Naive thymus-derived CD8-positive, alpha-beta T cell (primary cell): ENCODE data around the gene DIPK1A. TPM values are rescaled to one million over a fixed set of nuclear protein-coding genes. Genes with fewer than 3 reads are reported as not detected.

Experiments used
- ATAC-seq, 2 donors: fragments of 150-1000 bp; cut with Tn5 transposase in 1 of 2; sonication (Bioruptor Pico), chemical (Tn5 transposase) in 1 of 2; 1 replicate in 1 of 2; 2 replicates in 1 of 2; pipeline ENCODE4 v1.10.0; 2021; ENCODE audit warnings: mild to moderate bottlenecking in 2 of 2, moderate library complexity in 2 of 2
- POLR2A ChIA-PET: fragments of 350-600 bp; sonication (Branson Sonifier 250); formaldehyde crosslinking; loops from one replicate; lab custom pipeline; 2021; ENCODE audit warnings: antibody characterized with exemption; lab: Charles Lee
- DNase-seq, 10 donors: peaks; one replicate each; pipeline versions ENCODE4 v3.0.0 to v3.0.0-alpha.2; 2020 to 2022
- H3K27ac Mint-ChIP-seq, 10 donors: one replicate each; pipeline ENCODE4 v1.8.0; 2020 to 2022; ENCODE audit warnings: mild to moderate bottlenecking in 10 of 10, mixed read lengths in 10 of 10, moderate library complexity in 4 of 10, inconsistent platforms in 1 of 10
- H3K27me3 Mint-ChIP-seq, 5 donors: one replicate each; pipeline ENCODE4 v1.8.0; 2021 to 2022; ENCODE audit warnings: mixed read lengths in 5 of 5
- H3K36me3 Mint-ChIP-seq, 3 donors: one replicate each; pipeline ENCODE4 v1.8.0; 2020 to 2022; ENCODE audit warnings: mixed read lengths in 3 of 3, mild to moderate bottlenecking in 2 of 3, inconsistent platforms in 1 of 3
- H3K4me1 Mint-ChIP-seq, 4 donors: one replicate each; pipeline ENCODE4 v1.8.0; 2021 to 2022; ENCODE audit warnings: mixed read lengths in 4 of 4
- H3K4me3 Mint-ChIP-seq, 10 donors: one replicate each; pipeline ENCODE4 v1.8.0; 2020 to 2022; ENCODE audit warnings: mild to moderate bottlenecking in 10 of 10, mixed read lengths in 10 of 10, moderate library complexity in 6 of 10, inconsistent platforms in 1 of 10
- H3K9me3 Mint-ChIP-seq, 9 donors: one replicate each; pipeline ENCODE4 v1.8.0; 2020 to 2022; ENCODE audit warnings: mixed read lengths in 9 of 9, mild to moderate bottlenecking in 3 of 9, inconsistent platforms in 1 of 9, moderate library complexity in 1 of 9
- polyA plus RNA-seq, 3 donors: library from polyadenylated mRNA; unstranded; fragments of 300-500 nt; fragmentation: Illumina TruSeq; gene quantifications; one replicate each; pipeline ENCODE4 v1.2.3, GENCODE V29; 2021
- total RNA-seq, 8 experiments: library from RNA in 2 of 8; stranded (reverse) in 2 of 8; gene quantifications; one replicate each; pipeline ENCODE4 v1.2.3 and lab custom pipeline; 2021 to 2026

The DIPK1A gene
- total and polyA plus RNA-seq, 5 experiments from 2014 or later = 11.5 to 14.8 (median 14.1) TPM

GRCh38 chr1:92820024-92820423, 141.2 kb downstream of the DIPK1A start:
- Mint-ChIP-seq H3K36me3 (no peaks in the 10 kb centered on the region), H3K27me3 (peaks cover 3 to 20% (median 7%) of the 10 kb centered on the region in 5 donors), H3K9me3 (no peaks in the 10 kb centered on the region), H3K27ac (no peak overlapping the region), H3K4me3 (no peak overlapping the region), H3K4me1 (no peaks in the 10 kb centered on the region)
- DNase-seq (no peak), ATAC-seq (no peak)
- POLR2A ChIA-PET = no interaction called here

- H3K9me3 Mint-ChIP-seq = no peaks in the 10 kb centered on the region
- POLR2A ChIA-PET = interaction anchor here (0.8 kb wide), 1 partner anchor 14 kb away, joined by 3 read pairs; the partner anchor contains the start of gene RPL5
Measured at GRCh38 chr1:92817986-92818764, 143.1 kb downstream of the DIPK1A start.

GRCh38 chr1:92817137-92817697, 144.0 kb downstream of the DIPK1A start:
- H3K4me1 Mint-ChIP-seq = no peaks in the 10 kb centered on the region
- no peaks in the 10 kb centered on the region for H3K36me3 Mint-ChIP-seq
- POLR2A ChIA-PET = no interaction called here
- no peak overlapping the region for H3K27ac Mint-ChIP-seq
- H3K27me3 Mint-ChIP-seq = peaks cover 5 to 20% (median 11%) of the 10 kb centered on the region in 5 donors
- DNase-seq (no peak), ATAC-seq (no peak)
- no peak overlapping the region for H3K4me3 Mint-ChIP-seq
- H3K9me3 Mint-ChIP-seq = no peaks in the 10 kb centered on the region

More at GRCh38 chr1:92817986-92818764, 143.1 kb downstream of the DIPK1A start:
- Mint-ChIP-seq H3K4me3 (no peak overlapping the region), H3K27me3 (peaks cover 5 to 20% (median 8%) of the 10 kb centered on the region in 5 donors), H3K27ac (no peak overlapping the region), H3K4me1 (no peaks in the 10 kb centered on the region), H3K36me3 (no peaks in the 10 kb centered on the region)
- DNase-seq (peak in 4 of 10 donors; percentile 7 to 41 (median 24)), ATAC-seq (peak in 1 of 2 donors; percentile 48)

- no peak overlapping the region for H3K27ac Mint-ChIP-seq
- H3K4me1 Mint-ChIP-seq = no peaks in the 10 kb centered on the region
- POLR2A ChIA-PET = no interaction called here
- ATAC-seq (no peak), DNase-seq (no peak)
- peaks cover 0 to under 1% (median 0%) of the 10 kb centered on the region in 3 donors for H3K36me3 Mint-ChIP-seq
- H3K4me3 Mint-ChIP-seq = no peak overlapping the region
- no peaks in the 10 kb centered on the region for H3K9me3 Mint-ChIP-seq
- H3K27me3 Mint-ChIP-seq = peaks cover 5 to 25% (median 11%) of the 10 kb centered on the region in 5 donors
Measured at GRCh38 chr1:92816732-92817131, 144.5 kb downstream of the DIPK1A start.

- peaks cover 0 to 5% (median 0%) of the 10 kb centered on the region in 9 donors for H3K9me3 Mint-ChIP-seq
- no peak for ATAC-seq
- no peak overlapping the region for H3K27ac Mint-ChIP-seq
- H3K36me3 Mint-ChIP-seq = peaks cover 0 to 2% (median 0%) of the 10 kb centered on the region in 3 donors
- DNase-seq = no peak
- POLR2A ChIA-PET = interaction anchor here (0.6 kb wide), 1 partner anchor 1053 kb away, joined by 5 read pairs; no protein-coding TSS in a partner anchor
- H3K27me3 Mint-ChIP-seq = peaks cover 4 to 18% (median 8%) of the 10 kb centered on the region in 5 donors
- H3K4me3 Mint-ChIP-seq = no peak overlapping the region
- peaks cover 0 to 11% (median 4%) of the 10 kb centered on the region in 4 donors for H3K4me1 Mint-ChIP-seq
Measured at GRCh38 chr1:92808381-92808780, 152.9 kb downstream of the DIPK1A start.

- H3K27ac Mint-ChIP-seq = no peak overlapping the region
- ATAC-seq (no peak), DNase-seq (no peak)
- H3K4me3 Mint-ChIP-seq = no peak overlapping the region
- peaks cover 0 to 2% (median 0%) of the 10 kb centered on the region in 9 donors for H3K9me3 Mint-ChIP-seq
- POLR2A ChIA-PET = no interaction called here
- H3K36me3 Mint-ChIP-seq = no peaks in the 10 kb centered on the region
- H3K27me3 Mint-ChIP-seq = peaks cover 0 to 6% (median 3%) of the 10 kb centered on the region in 5 donors
- H3K4me1 Mint-ChIP-seq = peaks cover 0 to 11% (median 4%) of the 10 kb centered on the region in 4 donors
Measured at GRCh38 chr1:92805216-92805615, 156.0 kb downstream of the DIPK1A start.

- H3K4me3 Mint-ChIP-seq = peak overlapping the region in 1 of 10 donors; percentile 2
- peaks cover 0 to 6% (median 3%) of the 10 kb centered on the region in 5 donors for H3K27me3 Mint-ChIP-seq
- peak overlapping the region in 1 of 10 donors; percentile 59 for H3K27ac Mint-ChIP-seq
- POLR2A ChIA-PET = no interaction called here
- H3K36me3 Mint-ChIP-seq = no peaks in the 10 kb centered on the region
- DNase-seq (peak in 1 of 10 donors; percentile 12), ATAC-seq (peak; percentile 57 to 65)
- H3K4me1 Mint-ChIP-seq = peaks cover 0 to 11% (median 4%) of the 10 kb centered on the region in 4 donors
- peaks cover 0 to 2% (median 0%) of the 10 kb centered on the region in 9 donors for H3K9me3 Mint-ChIP-seq
Measured at GRCh38 chr1:92804721-92805201, 156.5 kb downstream of the DIPK1A start.

- Mint-ChIP-seq H3K9me3 (peaks cover 0 to 2% (median 0%) of the 10 kb centered on the region in 9 donors), H3K4me3 (no peak overlapping the region), H3K36me3 (no peaks in the 10 kb centered on the region), H3K4me1 (peaks cover 0 to 11% (median 4%) of the 10 kb centered on the region in 4 donors), H3K27me3 (peaks cover 0 to 6% (median 4%) of the 10 kb centered on the region in 5 donors), H3K27ac (no peak overlapping the region)
- DNase-seq (no peak), ATAC-seq (no peak)
- POLR2A ChIA-PET = no interaction called here
Measured at GRCh38 chr1:92803140-92803887, 157.9 kb downstream of the DIPK1A start.

- DNase-seq (no peak), ATAC-seq (no peak)
- POLR2A ChIA-PET = interaction anchor here (0.6 kb wide), 1 partner anchor 13 kb away, joined by 3 read pairs; the partner anchor contains the start of gene EVI5
- no peak overlapping the region for H3K27ac Mint-ChIP-seq
- no peaks in the 10 kb centered on the region for H3K36me3 Mint-ChIP-seq
- H3K27me3 Mint-ChIP-seq = peaks cover 5 to 30% (median 14%) of the 10 kb centered on the region in 5 donors
- no peak overlapping the region for H3K4me3 Mint-ChIP-seq
- peaks cover 0 to 2% (median 0%) of the 10 kb centered on the region in 9 donors for H3K9me3 Mint-ChIP-seq
- H3K4me1 Mint-ChIP-seq = no peaks in the 10 kb centered on the region
Measured at GRCh38 chr1:92797961-92798360, 163.3 kb downstream of the DIPK1A start.

- H3K27me3 Mint-ChIP-seq = peaks cover 5 to 33% (median 19%) of the 10 kb centered on the region in 5 donors
- H3K27ac Mint-ChIP-seq = no peak overlapping the region
Measured at GRCh38 chr1:92797297-92797696, 164.0 kb downstream of the DIPK1A start.

GRCh38 chr1:92795166-92795565, 166.1 kb downstream of the DIPK1A start:
- H3K9me3 Mint-ChIP-seq = peaks cover 0 to 2% (median 0%) of the 10 kb centered on the region in 9 donors
- DNase-seq (no peak), ATAC-seq (no peak)
- no peak overlapping the region for H3K4me3 Mint-ChIP-seq
- POLR2A ChIA-PET = no interaction called here
- no peaks in the 10 kb centered on the region for H3K4me1 Mint-ChIP-seq
- no peak overlapping the region for H3K27ac Mint-ChIP-seq
- peaks cover 2 to 41% (median 19%) of the 10 kb centered on the region in 5 donors for H3K27me3 Mint-ChIP-seq
- H3K36me3 Mint-ChIP-seq = no peaks in the 10 kb centered on the region

More at GRCh38 chr1:92797297-92797696, 164.0 kb downstream of the DIPK1A start:
- DNase-seq (no peak), ATAC-seq (no peak)
- Mint-ChIP-seq H3K4me3 (no peak overlapping the region), H3K9me3 (peaks cover 0 to 2% (median 0%) of the 10 kb centered on the region in 9 donors), H3K4me1 (no peaks in the 10 kb centered on the region), H3K36me3 (no peaks in the 10 kb centered on the region)
- POLR2A ChIA-PET = no interaction called here

- peaks cover 2 to 45% (median 16%) of the 10 kb centered on the region in 5 donors for H3K27me3 Mint-ChIP-seq
Measured at GRCh38 chr1:92792340-92792782, 168.9 kb downstream of the DIPK1A start.

More at GRCh38 chr1:92792340-92792782, 168.9 kb downstream of the DIPK1A start:
- DNase-seq = no peak
- H3K9me3 Mint-ChIP-seq = peaks cover 0 to 2% (median 0%) of the 10 kb centered on the region in 9 donors
- no peak overlapping the region for H3K27ac Mint-ChIP-seq
- no peak for ATAC-seq
- no peaks in the 10 kb centered on the region for H3K36me3 Mint-ChIP-seq
- H3K4me1 Mint-ChIP-seq = no peaks in the 10 kb centered on the region
- POLR2A ChIA-PET = no interaction called here
- H3K4me3 Mint-ChIP-seq = no peak overlapping the region
